ENCODE measurements around the gene ZNF658. TPM values are rescaled to one million over a fixed set of nuclear protein-coding genes. Genes with fewer than 3 reads are reported as not detected.
"Not testable (repeated sequence)": the region's sequence is repeated elsewhere in the genome, so short reads cannot be mapped to it uniquely, and the experiment has no call there.

Gene ZNF658
- total RNA-seq, 3 donors from 2014 or later = 4.5 to 8.6 (median 5.6) TPM

GRCh38 chr9:66942400-66943155 is 42.1 kb downstream of the ZNF658 start:
- H3K27ac ChIP-seq; H3K4me1 ChIP-seq; DNase-seq (ENCODE audit: low spot score in 2 of 2); H3K36me3 ChIP-seq; H3K9me3 ChIP-seq; intact Hi-C loops (cut with DNase I; ENCODE audit: low total_unique reads); H3K27me3 ChIP-seq; H3K4me3 ChIP-seq: not testable (repeated sequence)

- intact Hi-C loops (cut with DNase I; ENCODE audit: low total_unique reads); H3K27me3 ChIP-seq; H3K9me3 ChIP-seq; H3K27ac ChIP-seq; DNase-seq (ENCODE audit: low spot score in 2 of 2); H3K36me3 ChIP-seq; H3K4me3 ChIP-seq; H3K4me1 ChIP-seq: not testable (repeated sequence)
Observed at GRCh38 chr9:66952576-66952975, 52.1 kb downstream of the ZNF658 start.

Other genes with a start within 250 kb of the ZNF658 start
- not detected for gene SPATA31A3, start 91.8 kb downstream of the ZNF658 start, total RNA-seq

Measured in breast epithelium (tissue), 4 donors.